Progenitor cell of endocrine pancreas (in vitro differentiated cells): ENCODE data around the gene TRHDE. TPM values are rescaled to one million over a fixed set of nuclear protein-coding genes. Genes with fewer than 3 reads are reported as not detected.

Experiments used
- DNase-seq: peaks from one replicate; pipeline ENCODE4 v3.0.0; 2021; ENCODE audit warnings: low spot score; ENCODE audit not compliant: unreplicated experiment
- H3K27ac Mint-ChIP-seq: 2 replicates; pipeline ENCODE4 v1.8.0; 2021; ENCODE audit warnings: mild to moderate bottlenecking, moderate library complexity, mixed read lengths
- H3K27me3 Mint-ChIP-seq: 2 replicates; pipeline ENCODE4 v1.8.0; 2021; ENCODE audit warnings: mixed read lengths
- H3K36me3 Mint-ChIP-seq: 2 replicates; pipeline ENCODE4 v1.8.0; 2022; ENCODE audit warnings: mixed read lengths; ENCODE audit not compliant: insufficient read depth
- H3K4me1 Mint-ChIP-seq: 2 replicates; pipeline ENCODE4 v1.8.0; 2021; ENCODE audit warnings: low read depth, mixed read lengths
- H3K4me3 Mint-ChIP-seq: 2 replicates; pipeline ENCODE4 v1.8.0; 2021; ENCODE audit warnings: low read depth, mild to moderate bottlenecking, moderate library complexity, mixed read lengths
- H3K9me3 Mint-ChIP-seq: 2 replicates; pipeline ENCODE4 v1.8.0; 2021; ENCODE audit warnings: low read depth, mixed read lengths
- total RNA-seq: library from RNA; stranded (reverse); gene quantifications from 2 replicates; pipeline ENCODE4 v1.2.1, GENCODE V29; 2021
- TF ChIP-seq, protein P1 (sequence below): fragments of 200-600 bp; sonication (generic); IDR thresholded peaks from one replicate; pipeline ENCODE4 v1.5.0; 2021; ENCODE audit warnings: antibody characterized with exemption, mild to moderate bottlenecking; ENCODE audit not compliant: unreplicated experiment

Gene TRHDE
- total RNA-seq, 1 donor from 2014 or later: 2.7 TPM

DNA sequence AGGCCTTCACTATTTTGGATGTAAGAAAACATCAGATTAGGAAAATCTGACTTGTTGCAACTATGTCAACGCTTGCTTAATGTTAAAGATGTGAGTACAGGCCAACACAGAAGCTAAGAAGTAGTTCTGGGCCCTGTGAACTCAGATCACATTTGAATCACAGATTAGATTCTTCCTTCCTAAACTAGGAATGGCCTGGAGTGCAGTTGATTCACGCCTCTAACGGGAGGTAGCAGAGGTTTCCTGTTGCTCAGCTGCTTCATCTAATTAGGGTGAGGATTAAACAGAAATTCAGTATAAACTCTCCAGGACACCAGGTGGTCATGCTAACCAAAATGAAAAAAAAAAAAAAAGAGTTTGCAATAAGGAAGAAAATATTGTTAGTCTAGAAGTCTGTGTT, 314.3 kb downstream of the TRHDE start:
- peaks cover 4% of the 10 kb centered on the region for H3K9me3 Mint-ChIP-seq
- no peak for DNase-seq
- no peaks in the 10 kb centered on the region for H3K27me3 Mint-ChIP-seq
- TF ChIP-seq, protein P1, sequence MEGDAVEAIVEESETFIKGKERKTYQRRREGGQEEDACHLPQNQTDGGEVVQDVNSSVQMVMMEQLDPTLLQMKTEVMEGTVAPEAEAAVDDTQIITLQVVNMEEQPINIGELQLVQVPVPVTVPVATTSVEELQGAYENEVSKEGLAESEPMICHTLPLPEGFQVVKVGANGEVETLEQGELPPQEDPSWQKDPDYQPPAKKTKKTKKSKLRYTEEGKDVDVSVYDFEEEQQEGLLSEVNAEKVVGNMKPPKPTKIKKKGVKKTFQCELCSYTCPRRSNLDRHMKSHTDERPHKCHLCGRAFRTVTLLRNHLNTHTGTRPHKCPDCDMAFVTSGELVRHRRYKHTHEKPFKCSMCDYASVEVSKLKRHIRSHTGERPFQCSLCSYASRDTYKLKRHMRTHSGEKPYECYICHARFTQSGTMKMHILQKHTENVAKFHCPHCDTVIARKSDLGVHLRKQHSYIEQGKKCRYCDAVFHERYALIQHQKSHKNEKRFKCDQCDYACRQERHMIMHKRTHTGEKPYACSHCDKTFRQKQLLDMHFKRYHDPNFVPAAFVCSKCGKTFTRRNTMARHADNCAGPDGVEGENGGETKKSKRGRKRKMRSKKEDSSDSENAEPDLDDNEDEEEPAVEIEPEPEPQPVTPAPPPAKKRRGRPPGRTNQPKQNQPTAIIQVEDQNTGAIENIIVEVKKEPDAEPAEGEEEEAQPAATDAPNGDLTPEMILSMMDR: no peak
- H3K27ac Mint-ChIP-seq: no peak overlapping the region
- H3K4me3 Mint-ChIP-seq: no peak overlapping the region
- no peaks in the 10 kb centered on the region for H3K36me3 Mint-ChIP-seq
- H3K4me1 Mint-ChIP-seq: no peaks in the 10 kb centered on the region

DNA sequence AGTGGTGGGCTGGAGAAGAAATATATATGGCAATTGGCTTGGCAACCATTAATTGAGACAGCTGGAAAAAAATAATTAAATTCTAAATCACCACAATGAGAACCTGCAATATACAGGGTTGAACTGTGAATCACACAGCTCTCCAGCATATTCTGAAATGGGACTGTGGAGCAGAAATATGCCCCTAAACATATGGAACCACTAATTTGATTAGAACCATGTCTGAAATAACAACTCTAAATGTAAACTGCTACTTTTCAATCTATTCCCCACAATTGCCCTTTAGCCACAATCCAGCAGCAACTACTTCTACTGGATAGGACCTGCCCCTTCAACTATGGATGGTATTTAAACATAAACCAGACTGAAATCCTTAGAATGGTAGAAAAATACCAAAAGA, 330.4 kb downstream of the TRHDE start:
- no peaks in the 10 kb centered on the region for H3K36me3 Mint-ChIP-seq
- H3K9me3 Mint-ChIP-seq: peaks cover 19% of the 10 kb centered on the region
- no peak for DNase-seq
- no peaks in the 10 kb centered on the region for H3K27me3 Mint-ChIP-seq
- H3K27ac Mint-ChIP-seq: no peak overlapping the region
- H3K4me3 Mint-ChIP-seq: no peak overlapping the region
- no peaks in the 10 kb centered on the region for H3K4me1 Mint-ChIP-seq
- TF ChIP-seq, protein P1: no peak

DNA sequence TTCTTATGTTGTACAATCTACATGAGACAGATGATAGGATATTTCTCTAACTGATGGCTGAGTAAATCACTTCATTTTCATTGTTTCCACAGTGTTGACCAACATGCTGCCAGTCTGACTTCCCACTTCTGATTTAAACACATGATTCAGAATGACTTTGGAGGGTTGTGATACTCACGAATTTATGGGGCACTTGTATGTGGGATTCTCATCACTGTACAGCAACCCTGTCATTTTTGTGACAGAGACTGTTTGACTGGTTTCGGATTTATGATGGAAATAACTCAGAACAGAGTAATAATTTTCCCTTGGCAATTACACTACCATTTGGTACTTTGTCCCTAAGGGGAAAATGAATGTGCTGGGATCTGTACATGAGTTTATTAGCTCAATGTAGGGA, 333.8 kb downstream of the TRHDE start:
- Mint-ChIP-seq H3K27ac (no peak overlapping the region), H3K27me3 (no peaks in the 10 kb centered on the region), H3K4me3 (no peak overlapping the region), H3K9me3 (peaks cover 11% of the 10 kb centered on the region), H3K4me1 (no peaks in the 10 kb centered on the region), H3K36me3 (no peaks in the 10 kb centered on the region)
- TF ChIP-seq, protein P1: no peak
- no peak for DNase-seq

DNA sequence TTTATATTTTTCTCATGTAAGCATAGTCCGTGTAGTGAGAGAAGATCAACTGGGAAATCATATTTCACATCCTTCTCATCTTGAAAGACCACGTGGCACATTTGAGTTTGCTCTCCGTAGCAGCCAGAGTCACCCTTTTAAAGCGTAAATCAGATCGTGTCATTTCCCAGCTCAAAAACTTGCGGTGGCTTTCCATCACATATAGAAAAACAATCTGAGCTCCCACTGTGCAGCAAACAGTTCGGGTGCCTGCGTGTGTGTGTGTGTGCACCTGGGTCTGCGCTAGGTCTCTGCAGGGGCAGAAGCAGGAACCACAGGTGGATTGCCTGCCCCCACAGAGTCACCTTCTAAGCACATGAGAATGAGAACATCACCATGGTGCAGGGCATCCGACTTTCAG, 338.2 kb downstream of the TRHDE start:
- Mint-ChIP-seq H3K9me3 (peaks cover 2% of the 10 kb centered on the region), H3K27me3 (no peaks in the 10 kb centered on the region), H3K4me1 (peaks cover 2% of the 10 kb centered on the region), H3K4me3 (no peak overlapping the region), H3K36me3 (no peaks in the 10 kb centered on the region), H3K27ac (no peak overlapping the region)
- DNase-seq: no peak
- TF ChIP-seq, protein P1: no peak

DNA sequence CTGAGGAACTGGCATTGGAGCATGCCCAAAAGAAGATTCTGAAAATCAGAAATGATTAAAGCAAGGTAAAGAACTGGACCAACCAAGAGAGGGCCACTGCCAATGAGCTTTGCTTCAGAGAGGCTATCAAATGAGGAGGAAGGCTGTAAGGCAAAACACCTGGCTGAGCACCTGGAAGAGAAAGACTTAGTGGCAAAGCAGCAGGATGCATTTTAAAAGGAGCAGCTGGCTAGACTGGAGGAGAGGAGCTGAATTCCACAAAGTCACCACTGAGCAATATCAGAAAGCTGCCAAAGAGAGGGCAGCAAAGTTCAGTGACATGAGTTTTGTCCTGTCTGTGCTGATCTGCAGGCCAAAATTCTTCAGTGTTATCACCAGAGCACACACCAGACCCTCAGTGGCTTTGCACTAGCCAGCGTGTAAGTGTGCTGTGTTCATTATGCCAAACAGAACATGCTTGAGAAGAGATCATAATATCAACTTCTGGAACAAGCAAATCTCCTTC, 338.7 kb downstream of the TRHDE start:
- H3K9me3 Mint-ChIP-seq: peaks cover 2% of the 10 kb centered on the region
- no peaks in the 10 kb centered on the region for H3K36me3 Mint-ChIP-seq
- no peak for DNase-seq
- TF ChIP-seq, protein P1: no peak
- H3K27me3 Mint-ChIP-seq: no peaks in the 10 kb centered on the region
- no peak overlapping the region for H3K27ac Mint-ChIP-seq
- H3K4me1 Mint-ChIP-seq: peaks cover 2% of the 10 kb centered on the region
- H3K4me3 Mint-ChIP-seq: no peak overlapping the region
